ENCODE data around the gene DBI.

- TF ChIP-seq CTCF (IDR thresholded peaks at IDR 0.05) (no peak), POLR2A (IDR thresholded peaks at IDR 0.05) (no peak)
Measured at GRCh38 chr2:119338826-119339561, 27.8 kb upstream of the DBI start.

Data from testis (tissue), 2 donors.